HG03196 (cell line): Measurements from ENCODE around the gene EGFR.

Experiments used
- ATAC-seq: cut with Tn5 transposase; IDR thresholded peaks from one replicate; pipeline ENCODE4 v1.9.1; 2021; ENCODE audit not compliant: unreplicated experiment

The EGFR gene

GRCh38 chr7:55142919-55143600 lies 124.2 kb downstream of the EGFR start:
- ATAC-seq = no peak

GRCh38 chr7:55144333-55145317 lies 125.8 kb downstream of the EGFR start:
- no peak for ATAC-seq

DNA sequence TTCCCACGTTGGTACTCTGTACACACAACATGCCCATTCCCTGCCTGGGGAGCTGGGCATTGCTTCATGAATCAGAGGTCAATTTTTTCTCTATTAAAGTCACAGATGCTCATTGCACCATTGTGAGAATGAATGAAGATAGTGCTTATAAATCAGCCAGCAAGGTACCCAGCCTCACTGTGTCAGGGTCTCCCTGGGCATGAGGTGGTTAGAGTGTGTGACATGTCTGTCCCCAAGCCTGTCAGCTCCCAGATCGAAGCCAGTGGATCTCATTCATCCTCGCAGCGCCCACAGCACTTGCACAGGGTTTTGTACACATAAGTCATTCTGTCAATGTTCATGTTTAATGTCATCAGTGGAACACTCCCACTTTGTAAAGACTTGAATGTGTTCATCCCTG lies 126.8 kb downstream of the EGFR start:
- no peak for ATAC-seq

GRCh38 chr7:55147101-55147500 lies 128.3 kb downstream of the EGFR start:
- ATAC-seq = no peak

- ATAC-seq = no peak
These were observed 128.9 kb downstream of the EGFR start for GRCh38 chr7:55147736-55148135.

DNA sequence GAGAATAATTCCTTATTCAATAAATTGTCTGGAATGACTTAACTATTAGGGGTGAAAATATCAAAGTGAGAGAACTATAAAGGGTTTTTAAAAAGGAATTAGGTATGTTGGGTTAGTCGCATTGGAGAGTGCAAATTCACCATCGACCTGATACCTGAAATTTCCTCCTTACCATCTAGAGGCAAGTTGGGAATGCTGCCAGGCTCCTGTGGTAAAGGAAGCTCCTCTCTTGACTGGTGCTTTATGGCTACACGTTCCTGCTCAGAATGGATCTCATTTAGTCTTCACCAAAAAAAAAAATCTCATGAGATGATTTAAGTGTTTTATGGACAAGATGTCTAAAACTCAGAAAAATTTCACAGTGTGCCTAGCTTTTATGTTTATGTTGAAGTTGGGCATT lies 129.8 kb downstream of the EGFR start:
- ATAC-seq = no peak

DNA sequence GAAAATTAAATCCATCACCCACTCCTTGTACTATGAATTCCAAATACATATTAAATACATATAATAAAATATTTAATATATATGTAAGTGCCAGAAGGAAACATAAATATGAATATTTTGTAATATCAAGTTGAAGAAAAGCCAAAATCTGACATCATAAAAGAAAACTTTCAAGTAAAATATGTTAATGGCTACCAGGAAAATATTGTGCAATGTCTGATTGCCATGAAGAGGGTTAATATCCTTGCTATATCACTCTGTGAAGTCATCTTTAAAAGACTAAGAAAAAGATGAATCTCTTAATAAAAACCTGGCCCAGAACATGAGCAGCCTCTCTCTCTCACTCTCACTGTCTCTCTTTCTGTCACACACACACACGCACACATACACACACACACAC lies 130.2 kb downstream of the EGFR start:
- ATAC-seq = no peak

GRCh38 chr7:55150166-55150565 lies 131.3 kb downstream of the EGFR start:
- no peak for ATAC-seq

- no peak for ATAC-seq
These were observed 132.1 kb downstream of the EGFR start for GRCh38 chr7:55150709-55151451.

DNA sequence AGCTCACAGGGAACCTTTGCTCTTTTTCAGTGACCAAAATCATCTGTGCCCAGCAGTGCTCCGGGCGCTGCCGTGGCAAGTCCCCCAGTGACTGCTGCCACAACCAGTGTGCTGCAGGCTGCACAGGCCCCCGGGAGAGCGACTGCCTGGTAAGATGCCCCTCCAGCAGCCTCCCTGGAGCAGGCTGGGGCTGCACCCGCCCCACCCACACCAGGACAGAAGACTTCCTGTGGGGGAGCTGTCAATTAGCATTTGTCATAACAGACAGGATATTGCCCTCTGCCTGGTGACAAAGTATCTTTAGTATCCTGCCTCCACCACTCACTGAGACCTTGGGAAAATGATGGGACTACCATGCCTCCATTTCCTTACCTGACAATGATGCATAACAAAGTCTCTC lies 133.7 kb downstream of the EGFR start:
- ATAC-seq = no peak

- ATAC-seq = no peak
These were observed 135.3 kb downstream of the EGFR start for GRCh38 chr7:55154096-55154495.

GRCh38 chr7:55155351-55156117 lies 136.7 kb downstream of the EGFR start:
- ATAC-seq = no peak

DNA sequence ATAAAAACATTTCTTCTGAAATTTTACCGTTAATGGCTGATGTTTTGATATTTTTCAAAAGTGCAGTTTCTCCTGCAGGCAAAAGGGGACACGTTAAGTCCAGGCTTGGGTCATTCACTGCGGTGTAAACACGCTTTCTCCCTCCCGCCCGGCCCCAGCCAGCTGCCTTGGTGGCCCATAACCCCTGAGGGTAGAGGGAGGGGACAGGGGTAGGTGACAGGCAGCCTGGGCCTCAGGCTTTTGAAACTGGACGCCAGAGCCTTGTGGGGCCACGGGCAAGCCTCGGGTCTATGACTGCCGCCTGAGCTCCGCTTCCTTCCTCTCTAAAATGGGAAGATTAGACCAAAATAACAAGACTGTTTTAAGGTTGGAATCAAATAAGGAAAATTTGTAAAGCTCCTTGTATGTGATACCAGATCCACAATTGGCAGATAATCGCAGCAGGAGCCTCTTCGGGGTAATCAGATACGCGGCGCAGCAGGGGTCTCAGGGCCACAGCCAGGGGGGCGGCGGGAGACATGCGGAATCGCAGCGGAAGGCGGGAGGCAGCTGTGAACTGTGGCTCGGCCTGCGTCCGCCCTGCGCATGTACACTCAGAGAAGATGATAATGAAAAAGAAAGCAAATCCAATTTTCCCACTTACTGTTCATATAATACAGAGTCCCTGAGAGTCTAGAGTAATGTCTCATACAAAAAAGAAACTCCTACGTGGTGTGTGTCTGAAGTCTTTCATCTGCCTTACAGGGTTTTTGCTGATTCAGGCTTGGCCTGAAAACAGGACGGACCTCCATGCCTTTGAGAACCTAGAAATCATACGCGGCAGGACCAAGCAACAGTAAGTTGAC lies 138.3 kb downstream of the EGFR start:
- no peak for ATAC-seq

- ATAC-seq = no peak
These were observed 138.9 kb downstream of the EGFR start for GRCh38 chr7:55157764-55158105.

DNA sequence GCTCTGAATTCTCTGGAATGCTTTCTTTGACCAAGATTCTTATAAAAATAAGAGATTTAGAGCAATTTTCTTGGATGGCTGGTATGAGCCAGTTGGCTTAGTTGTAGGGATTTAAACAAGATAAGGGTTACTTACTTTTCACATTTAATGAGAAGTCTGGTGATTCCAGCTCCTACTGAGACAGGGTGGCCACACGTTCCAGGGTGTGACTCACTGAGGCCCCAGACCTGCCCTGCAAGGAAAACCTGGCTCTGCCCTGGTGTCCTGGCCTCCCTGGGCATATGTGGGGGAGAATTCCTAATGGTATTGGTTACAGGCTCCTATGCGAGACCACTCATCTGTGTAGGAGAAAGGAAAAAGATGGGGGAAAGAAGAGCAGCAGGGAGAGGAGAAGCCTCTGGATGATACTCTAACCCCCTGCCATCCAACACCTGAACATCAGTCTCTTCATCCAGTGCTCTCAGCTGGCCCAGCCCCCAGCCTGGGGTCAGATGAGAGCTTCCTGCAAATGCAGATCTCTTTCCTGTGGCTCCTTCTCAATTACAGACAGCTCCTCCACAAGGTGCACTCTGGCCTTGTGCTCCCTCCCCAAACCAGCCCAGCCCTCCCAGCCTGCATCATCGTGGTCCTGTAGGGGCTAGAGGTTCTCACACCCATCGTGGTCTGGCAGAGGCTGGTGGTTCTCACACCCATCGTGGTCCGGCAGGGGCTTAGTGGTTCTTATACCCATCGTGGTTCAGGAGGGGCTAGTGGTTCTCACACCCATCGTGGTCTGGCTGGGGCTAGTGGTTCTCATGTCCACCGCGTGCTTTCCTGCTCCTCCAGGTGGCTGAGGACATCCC lies 139.9 kb downstream of the EGFR start:
- ATAC-seq = no peak

- ATAC-seq = no peak
These were observed 141.7 kb downstream of the EGFR start for GRCh38 chr7:55160539-55160938.

- no peak for ATAC-seq
These were observed 142.4 kb downstream of the EGFR start for GRCh38 chr7:55161154-55161687.

DNA sequence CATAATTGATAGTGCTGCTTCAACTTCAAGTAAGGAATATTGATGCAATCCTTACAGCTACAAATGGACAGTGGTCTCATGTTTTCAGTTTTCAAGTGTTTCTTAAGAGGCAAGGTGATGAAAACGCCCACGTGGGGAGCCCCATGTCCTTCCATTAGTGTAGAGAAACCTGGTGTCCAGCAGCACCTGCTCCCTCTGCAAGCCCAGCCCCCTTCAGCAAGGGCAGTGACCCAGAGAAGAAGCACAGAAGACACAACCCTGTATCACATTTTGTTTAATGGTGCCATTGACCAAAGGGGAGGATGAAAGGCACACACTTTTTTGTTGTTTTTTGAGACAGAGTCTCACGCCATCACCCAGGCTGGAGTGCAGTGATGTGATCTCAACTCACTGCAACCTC lies 143.7 kb downstream of the EGFR start:
- no peak for ATAC-seq

DNA sequence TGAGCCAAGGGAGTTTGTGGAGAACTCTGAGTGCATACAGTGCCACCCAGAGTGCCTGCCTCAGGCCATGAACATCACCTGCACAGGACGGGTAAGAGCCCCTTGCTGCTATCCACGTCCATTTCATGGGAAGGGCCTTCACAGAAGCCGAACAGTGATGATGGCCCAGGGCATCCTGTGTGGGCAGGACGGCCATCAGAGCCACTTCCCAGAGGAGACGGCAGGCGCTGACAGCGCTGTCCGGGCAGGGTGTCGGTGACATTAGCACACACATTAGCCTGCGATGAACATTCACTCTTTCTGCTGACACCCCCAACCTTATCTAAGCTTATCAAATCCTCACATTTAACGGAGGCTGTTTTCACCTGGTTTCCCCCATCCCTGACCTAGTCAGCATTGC lies 144.9 kb downstream of the EGFR start:
- ATAC-seq = no peak
